ENCODE measurements around the gene GSTA4. TPM values are rescaled to one million over a fixed set of nuclear protein-coding genes. Genes with fewer than 3 reads are reported as not detected.
"Not testable (repeated sequence)": the region's sequence is repeated elsewhere in the genome, so short reads cannot be mapped to it uniquely, and the experiment has no call there.

GSTA4 gene
- total RNA-seq (50.9 TPM), polyA plus RNA-seq (ENCODE audit: insufficient read depth in 1 of 8, insufficient read length in 8 of 8, low replicate concordance in 1 of 8) (10 to 100 TPM; 46.7 to 61.4 (median 55.3) TPM)
- long read RNA-seq, donor 1, transcript GSTA4-203 (7 exons, 1,334 nt): major isoform, 12 of 13 reads
- long read RNA-seq, donor 1, partial matches to known transcripts: 0 of 13 reads
- long read RNA-seq, donor 1, other reads (novel, unspliced or antisense): 0 of 13 reads
- long read RNA-seq, donor 2, partial matches to known transcripts: 0 of 2 reads
- long read RNA-seq, donor 2, other reads (novel, unspliced or antisense): 0 of 2 reads
- long read RNA-seq, donor 3, transcript GSTA4-203 (7 exons, 1,334 nt): major isoform, 13 of 14 reads
- long read RNA-seq, donor 3, partial matches to known transcripts: 0 of 14 reads
- long read RNA-seq, donor 3, other reads (novel, unspliced or antisense): 0 of 14 reads
- long read RNA-seq, donor 4, transcript GSTA4-203 (7 exons, 1,334 nt): major isoform, 5 of 5 reads
- long read RNA-seq, donor 4, partial matches to known transcripts: 0 of 5 reads
- long read RNA-seq, donor 4, other reads (novel, unspliced or antisense): 0 of 5 reads
- long read RNA-seq, donor 5, transcript GSTA4-203 (7 exons, 1,334 nt): major isoform, 38 of 51 reads
- long read RNA-seq, donor 5, partial matches to known transcripts: 12 of 51 reads
- long read RNA-seq, donor 5, other reads (novel, unspliced or antisense): 0 of 51 reads
- long read RNA-seq, donor 6, transcript GSTA4-203 (7 exons, 1,334 nt): major isoform, 19 of 49 reads
- long read RNA-seq, donor 6, partial matches to known transcripts: 28 of 49 reads
- long read RNA-seq, donor 6, other reads (novel, unspliced or antisense): 0 of 49 reads
- long read RNA-seq, donor 7, transcript GSTA4-203 (7 exons, 1,334 nt): major isoform, 27 of 53 reads
- long read RNA-seq, donor 7, partial matches to known transcripts: 25 of 53 reads
- long read RNA-seq, donor 7, other reads (novel, unspliced or antisense): 0 of 53 reads
- long read RNA-seq, donor 8, transcript GSTA4-203 (7 exons, 1,334 nt): major isoform, 18 of 18 reads
- long read RNA-seq, donor 8, partial matches to known transcripts: 0 of 18 reads
- long read RNA-seq, donor 8, other reads (novel, unspliced or antisense): 0 of 18 reads
- long read RNA-seq, donor 9, transcript GSTA4-203 (7 exons, 1,334 nt): major isoform, 10 of 28 reads
- long read RNA-seq, donor 9, partial matches to known transcripts: 18 of 28 reads
- long read RNA-seq, donor 9, other reads (novel, unspliced or antisense): 0 of 28 reads
- long read RNA-seq, donor 10, transcript GSTA4-203 (7 exons, 1,334 nt): major isoform, 27 of 48 reads
- long read RNA-seq, donor 10, partial matches to known transcripts: 20 of 48 reads
- long read RNA-seq, donor 10, other reads (novel, unspliced or antisense): 0 of 48 reads
- long read RNA-seq, donor 11, transcript GSTA4-203 (7 exons, 1,334 nt): major isoform, 16 of 30 reads
- long read RNA-seq, donor 11, partial matches to known transcripts: 14 of 30 reads
- long read RNA-seq, donor 11, other reads (novel, unspliced or antisense): 0 of 30 reads

DNA sequence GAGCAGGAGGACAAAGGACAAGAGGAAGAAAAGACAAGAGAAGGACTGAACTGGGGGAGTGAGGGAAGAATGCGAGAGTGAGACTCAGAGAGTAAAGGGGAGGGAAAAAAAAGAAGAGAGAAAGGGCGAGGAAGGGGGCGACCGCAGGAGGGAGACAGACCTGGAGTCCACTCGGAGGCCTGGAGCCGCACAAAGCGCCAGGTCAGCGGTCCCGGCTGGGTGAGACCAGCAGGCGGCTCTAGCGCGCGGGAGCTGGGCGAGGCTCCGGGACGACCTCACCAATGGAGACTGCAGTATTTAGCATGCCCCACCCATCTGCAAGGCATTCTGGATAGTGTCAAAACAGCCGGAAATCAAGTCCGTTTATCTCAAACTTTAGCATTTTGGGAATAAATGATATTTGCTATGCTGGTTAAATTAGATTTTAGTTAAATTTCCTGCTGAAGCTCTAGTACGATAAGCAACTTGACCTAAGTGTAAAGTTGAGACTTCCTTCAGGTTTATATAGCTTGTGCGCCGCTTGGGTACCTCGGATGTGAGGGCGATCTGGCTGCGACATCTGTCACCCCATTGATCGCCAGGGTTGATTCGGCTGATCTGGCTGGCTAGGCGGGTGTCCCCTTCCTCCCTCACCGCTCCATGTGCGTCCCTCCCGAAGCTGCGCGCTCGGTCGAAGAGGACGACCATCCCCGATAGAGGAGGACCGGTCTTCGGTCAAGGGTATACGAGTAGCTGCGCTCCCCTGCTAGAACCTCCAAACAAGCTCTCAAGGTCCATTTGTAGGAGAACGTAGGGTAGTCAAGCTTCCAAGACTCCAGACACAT is at the start of gene GSTA4:
TSS of gene GSTA4 (minus strand) at position 196 of the 824 bp plus-strand sequence. CDS start 1,041 bp downstream, outside the sequence.
- DNase-seq: peak; percentile 99
- not testable (repeated sequence) for H3K4me1 ChIP-seq (ENCODE audit: control insufficient read depth, insufficient read depth, low read length)
- WGBS (ENCODE audit: insufficient coverage): 0% methylated on average over 16 of the region's 41 CpGs

DNA sequence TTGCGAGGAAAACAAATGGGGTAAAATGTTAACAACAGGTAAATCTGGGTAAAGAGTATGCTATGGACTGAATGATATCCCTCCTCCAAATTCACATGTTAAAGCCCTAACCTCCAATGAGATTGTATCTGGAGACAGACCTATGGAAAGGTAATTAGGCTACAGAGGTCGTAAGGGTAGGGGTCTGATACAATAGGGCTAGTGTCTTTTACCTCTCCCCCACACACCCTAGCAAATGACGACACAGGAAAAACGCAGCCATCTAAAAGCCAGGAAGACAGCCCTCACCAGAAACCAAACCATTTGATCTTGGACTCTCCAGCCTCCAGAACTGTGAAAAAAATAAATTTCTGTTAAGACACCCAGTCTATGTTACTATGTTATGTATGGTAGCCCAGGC is 49.5 kb upstream of the GSTA4 start:
- H3K36me3 ChIP-seq (ENCODE audit: control insufficient read depth, insufficient read depth, low read length): peaks cover 20% of the 10 kb centered on the region
- H3K27ac ChIP-seq (ENCODE audit: low read length): no peak overlapping the region
- H3K4me3 ChIP-seq (ENCODE audit: low read length): no peak overlapping the region
- no peaks in the 10 kb centered on the region for H3K9me3 ChIP-seq (replicated peaks; ENCODE audit: control insufficient read depth, low read depth, low read length)
- no peaks in the 10 kb centered on the region for H3K4me1 ChIP-seq (ENCODE audit: control insufficient read depth, insufficient read depth, low read length)
- WGBS (ENCODE audit: insufficient coverage): no CpG with 5 or more reads among the region's 4 CpGs
- no peaks in the 10 kb centered on the region for H3K27me3 ChIP-seq (ENCODE audit: control insufficient read depth, insufficient read depth, low read length)
- DNase-seq: no peak

More for the DNA sequence above, at the start of gene GSTA4:
- H3K27me3 ChIP-seq (ENCODE audit: control insufficient read depth, insufficient read depth, low read length); H3K36me3 ChIP-seq (ENCODE audit: control insufficient read depth, insufficient read depth, low read length); H3K9me3 ChIP-seq (replicated peaks; ENCODE audit: control insufficient read depth, low read depth, low read length): not testable (repeated sequence)
- peak within 1 kb of the TSS; percentile 98 for H3K27ac ChIP-seq (ENCODE audit: low read length)
- peak within 1 kb of the TSS; percentile 76 for H3K4me3 ChIP-seq (ENCODE audit: low read length)

GRCh38 chr6:53044071-53044470 is 49.0 kb upstream of the GSTA4 start:
- Histone ChIP-seq H3K27me3 (ENCODE audit: control insufficient read depth, insufficient read depth, low read length) (no peaks in the 10 kb centered on the region), H3K4me3 (ENCODE audit: low read length) (no peak overlapping the region), H3K4me1 (ENCODE audit: control insufficient read depth, insufficient read depth, low read length) (no peaks in the 10 kb centered on the region), H3K36me3 (ENCODE audit: control insufficient read depth, insufficient read depth, low read length) (peaks cover 25% of the 10 kb centered on the region), H3K9me3 (replicated peaks; ENCODE audit: control insufficient read depth, low read depth, low read length) (no peaks in the 10 kb centered on the region), H3K27ac (ENCODE audit: low read length) (no peak overlapping the region)
- DNase-seq: no peak
- 48% methylated on average over 4 of the region's 4 CpGs for WGBS (ENCODE audit: insufficient coverage)

GRCh38 chr6:53043581-53043980 is 48.5 kb upstream of the GSTA4 start:
- Histone ChIP-seq H3K27me3 (ENCODE audit: control insufficient read depth, insufficient read depth, low read length) (no peaks in the 10 kb centered on the region), H3K36me3 (ENCODE audit: control insufficient read depth, insufficient read depth, low read length) (peaks cover 26% of the 10 kb centered on the region), H3K4me3 (ENCODE audit: low read length) (no peak overlapping the region), H3K9me3 (replicated peaks; ENCODE audit: control insufficient read depth, low read depth, low read length) (no peaks in the 10 kb centered on the region), H3K27ac (ENCODE audit: low read length) (no peak overlapping the region), H3K4me1 (ENCODE audit: control insufficient read depth, insufficient read depth, low read length) (no peaks in the 10 kb centered on the region)
- no peak for DNase-seq

DNA sequence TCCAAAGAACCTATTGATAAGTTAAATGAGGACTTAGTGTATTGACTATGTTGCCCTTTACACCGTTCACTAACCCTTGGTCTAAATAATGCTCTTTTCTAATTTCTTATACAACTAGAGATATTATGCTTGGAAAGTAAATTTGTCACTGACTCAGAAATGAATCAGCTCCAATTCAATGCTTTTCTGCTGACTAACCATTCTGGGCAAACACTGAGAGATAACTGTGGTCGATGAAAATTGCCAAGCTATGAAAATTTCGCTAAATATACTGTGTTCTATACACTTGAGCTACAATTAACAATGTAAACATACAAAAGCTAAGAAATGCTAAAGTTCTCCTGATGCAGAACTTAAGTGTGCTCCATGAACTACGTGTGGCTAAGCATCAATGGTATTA is 47.0 kb upstream of the GSTA4 start:
- no peak overlapping the region for H3K27ac ChIP-seq (ENCODE audit: low read length)
- no peaks in the 10 kb centered on the region for H3K9me3 ChIP-seq (replicated peaks; ENCODE audit: control insufficient read depth, low read depth, low read length)
- DNase-seq: peak; percentile 23
- H3K36me3 ChIP-seq (ENCODE audit: control insufficient read depth, insufficient read depth, low read length): peaks cover 24% of the 10 kb centered on the region
- WGBS (ENCODE audit: insufficient coverage): no CpG with 5 or more reads among the region's 4 CpGs
- no peaks in the 10 kb centered on the region for H3K4me1 ChIP-seq (ENCODE audit: control insufficient read depth, insufficient read depth, low read length)
- no peak overlapping the region for H3K4me3 ChIP-seq (ENCODE audit: low read length)
- no peaks in the 10 kb centered on the region for H3K27me3 ChIP-seq (ENCODE audit: control insufficient read depth, insufficient read depth, low read length)

DNA sequence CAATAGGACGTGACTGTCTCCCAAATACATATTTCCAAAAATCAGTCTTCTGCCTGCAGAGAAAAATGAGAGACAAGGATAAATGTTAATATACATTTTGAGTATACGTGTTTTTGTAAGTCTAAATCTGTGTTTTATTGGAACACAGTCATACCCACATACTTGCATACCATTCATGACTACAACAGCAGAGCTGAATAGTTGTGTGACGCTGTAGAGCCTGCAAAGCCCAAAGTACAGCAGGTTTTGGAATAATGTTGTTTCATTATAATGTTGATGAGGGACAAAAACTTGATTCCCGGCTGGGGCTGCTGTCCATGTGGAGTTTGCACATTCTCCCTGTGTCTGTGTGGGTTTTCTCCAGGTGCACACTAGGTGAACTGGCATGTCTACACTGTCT is 46.3 kb upstream of the GSTA4 start:
- no peaks in the 10 kb centered on the region for H3K9me3 ChIP-seq (replicated peaks; ENCODE audit: control insufficient read depth, low read depth, low read length)
- WGBS (ENCODE audit: insufficient coverage): 89% methylated on average over 1 of the region's 4 CpGs
- DNase-seq: no peak
- no peak overlapping the region for H3K27ac ChIP-seq (ENCODE audit: low read length)
- peaks cover 24% of the 10 kb centered on the region for H3K36me3 ChIP-seq (ENCODE audit: control insufficient read depth, insufficient read depth, low read length)
- no peaks in the 10 kb centered on the region for H3K27me3 ChIP-seq (ENCODE audit: control insufficient read depth, insufficient read depth, low read length)
- H3K4me1 ChIP-seq (ENCODE audit: control insufficient read depth, insufficient read depth, low read length): no peaks in the 10 kb centered on the region
- no peak overlapping the region for H3K4me3 ChIP-seq (ENCODE audit: low read length)

GRCh38 chr6:53038596-53038995 is 43.5 kb upstream of the GSTA4 start:
- H3K36me3 ChIP-seq (ENCODE audit: control insufficient read depth, insufficient read depth, low read length): peaks cover 37% of the 10 kb centered on the region
- H3K9me3 ChIP-seq (replicated peaks; ENCODE audit: control insufficient read depth, low read depth, low read length): no peaks in the 10 kb centered on the region
- H3K27me3 ChIP-seq (ENCODE audit: control insufficient read depth, insufficient read depth, low read length): no peaks in the 10 kb centered on the region
- no peak overlapping the region for H3K27ac ChIP-seq (ENCODE audit: low read length)
- H3K4me1 ChIP-seq (ENCODE audit: control insufficient read depth, insufficient read depth, low read length): peaks cover 9% of the 10 kb centered on the region
- H3K4me3 ChIP-seq (ENCODE audit: low read length): no peak overlapping the region
- DNase-seq: no peak

DNA sequence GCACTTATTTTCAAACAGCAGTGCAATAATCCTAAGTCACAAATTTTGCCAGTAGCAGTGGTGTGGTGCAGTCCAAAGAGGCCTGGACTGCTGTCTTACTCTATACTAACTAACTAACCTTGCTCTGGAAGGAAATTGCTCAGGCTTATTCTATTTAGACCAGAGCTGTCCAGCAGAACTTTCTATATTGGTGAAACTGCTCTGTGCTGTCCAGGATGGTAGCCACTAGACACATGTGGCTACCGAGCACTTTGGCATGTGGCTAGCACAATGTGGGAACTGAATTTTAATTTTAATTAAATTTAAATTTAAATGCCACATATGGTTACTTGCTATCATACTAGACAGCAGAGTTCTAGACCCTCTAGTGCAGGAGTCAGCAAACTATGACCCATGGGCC is 43.1 kb upstream of the GSTA4 start:
- no peaks in the 10 kb centered on the region for H3K27me3 ChIP-seq (ENCODE audit: control insufficient read depth, insufficient read depth, low read length)
- peaks cover 37% of the 10 kb centered on the region for H3K36me3 ChIP-seq (ENCODE audit: control insufficient read depth, insufficient read depth, low read length)
- H3K4me3 ChIP-seq (ENCODE audit: low read length): no peak overlapping the region
- no peaks in the 10 kb centered on the region for H3K9me3 ChIP-seq (replicated peaks; ENCODE audit: control insufficient read depth, low read depth, low read length)
- DNase-seq: no peak
- H3K27ac ChIP-seq (ENCODE audit: low read length): no peak overlapping the region
- peaks cover 9% of the 10 kb centered on the region for H3K4me1 ChIP-seq (ENCODE audit: control insufficient read depth, insufficient read depth, low read length)
- WGBS (ENCODE audit: insufficient coverage): no CpG with 5 or more reads among the region's 1 CpG

DNA sequence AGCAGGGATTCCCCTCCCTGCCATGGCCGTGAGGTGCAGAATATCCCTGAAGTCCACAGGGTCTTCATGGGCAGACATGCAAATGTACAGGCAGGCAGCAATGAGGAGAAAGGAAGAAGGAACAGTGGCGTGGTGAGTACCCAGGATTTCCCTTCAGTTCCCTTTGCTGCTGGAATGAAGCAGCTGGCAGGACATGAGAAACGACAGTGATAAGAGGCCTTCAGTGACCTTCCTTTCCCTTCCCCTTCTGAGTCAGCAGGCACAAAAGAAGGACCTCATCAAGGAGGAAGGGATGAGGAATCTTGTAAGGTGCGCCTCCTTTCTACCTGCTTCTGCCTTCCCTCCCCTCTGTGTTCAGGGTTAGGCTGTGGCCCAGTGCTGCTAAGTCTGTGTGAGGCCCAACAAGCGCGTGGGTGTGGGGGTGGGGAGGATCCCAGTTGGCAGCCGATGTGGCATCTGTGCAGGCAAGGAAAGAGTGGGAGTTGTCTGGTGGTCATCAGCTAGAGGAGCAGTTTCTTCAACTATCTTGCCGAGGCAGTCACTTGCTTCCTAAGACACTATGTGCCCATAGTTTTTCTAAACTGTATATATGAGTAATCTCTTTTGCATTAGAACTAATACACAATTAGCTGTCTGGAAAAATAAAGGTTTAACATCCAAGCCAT is 40.6 kb upstream of the GSTA4 start:
- DNase-seq: no peak
- Histone ChIP-seq H3K36me3 (ENCODE audit: control insufficient read depth, insufficient read depth, low read length) (peaks cover 39% of the 10 kb centered on the region), H3K9me3 (replicated peaks; ENCODE audit: control insufficient read depth, low read depth, low read length) (no peaks in the 10 kb centered on the region), H3K27ac (ENCODE audit: low read length) (no peak overlapping the region), H3K4me1 (ENCODE audit: control insufficient read depth, insufficient read depth, low read length) (peaks cover 15% of the 10 kb centered on the region), H3K27me3 (ENCODE audit: control insufficient read depth, insufficient read depth, low read length) (no peaks in the 10 kb centered on the region), H3K4me3 (ENCODE audit: low read length) (no peak overlapping the region)
- WGBS (ENCODE audit: insufficient coverage): 82% methylated on average over 5 of the region's 8 CpGs

Data from muscle of leg (tissue), 16 donors.